GM12878 (cell line): Measurements from ENCODE around the gene NEFH. TPM values are rescaled to one million over a fixed set of nuclear protein-coding genes. Genes with fewer than 3 reads are reported as not detected.

ENCODE experiments used
- ATF7 ChIP-seq: fragments of 450-650 bp; IDR thresholded peaks from 2 replicates; pipeline ENCODE4 v1.6.1; 2016; ENCODE audit warnings: low read depth, mild to moderate bottlenecking
- CBX5 ChIP-seq: sonication (generic); IDR thresholded peaks from 2 replicates; pipeline ENCODE4 v1.6.1; 2016; ENCODE audit warnings: low read depth, moderate library complexity, mild to moderate bottlenecking, inconsistent platforms
- JUNB ChIP-seq: IDR thresholded peaks from 2 replicates; pipeline ENCODE4 v1.6.1; 2016; ENCODE audit warnings: antibody characterized with exemption, mild to moderate bottlenecking
- RAD51 ChIP-seq: fragments of 450-650 bp; IDR thresholded peaks from 2 replicates; pipeline ENCODE4 v1.6.1; 2016; ENCODE audit warnings: moderate library complexity, mild to moderate bottlenecking, inconsistent platforms
- REST ChIP-seq: IDR thresholded peaks from 2 replicates; pipeline ENCODE4 v1.6.1; 2012; ENCODE audit warnings: mild to moderate bottlenecking, low read depth, low read length
- SMARCA5 ChIP-seq: fragments of 450-650 bp; IDR thresholded peaks from 2 replicates; pipeline ENCODE4 v1.6.1; 2017; ENCODE audit warnings: mild to moderate bottlenecking
- SREBF1 ChIP-seq: IDR thresholded peaks from 2 replicates; pipeline ENCODE4 v1.6.1; 2012; ENCODE audit warnings: mild to moderate bottlenecking, low read length
- ZNF207 ChIP-seq: fragments of 450-650 bp; IDR thresholded peaks from 2 replicates; pipeline ENCODE4 v1.6.1; 2014; ENCODE audit warnings: antibody characterized with exemption, mild to moderate bottlenecking, borderline replicate concordance
- ZZZ3 ChIP-seq: IDR thresholded peaks from 2 replicates; pipeline ENCODE4 v1.6.1; 2011; ENCODE audit warnings: low read depth; ENCODE audit not compliant: control insufficient read depth, insufficient read length
- polyA plus RNA-seq, 11 experiments: library from polyadenylated mRNA; depleted of rRNA in 4 of 11; unstranded in 6 of 11; stranded (reverse) in 5 of 11; fragments of >200 nt; fragmentation: Nextera tagmentation in 4 of 11; fragmentation: Illumina TruSeq in 1 of 11; extraction: Ambion mirVana in 4 of 11; extraction: Trizol in 1 of 11; gene quantifications; 1 replicate in 1 of 11; 2 replicates in 10 of 11; pipeline versions ENCODE4 v1.2.1 to v1.2.3, GENCODE V29; 2011 to 2016; ENCODE audit warnings: inconsistent platforms in 2 of 11, missing spikeins in 2 of 11, low read depth in 1 of 11
- total RNA-seq, 4 experiments: library from RNA; depleted of rRNA in 3 of 4; stranded (reverse); fragments of >200 nt in 3 of 4; fragmentation: Illumina TruSeq in 1 of 4; extraction: Trizol in 1 of 4; gene quantifications; 2 replicates each; pipeline versions ENCODE4 v1.2.1 to v1.2.3, GENCODE V29; 2013 to 2021
- TF ChIP-seq, protein P1 (sequence below): IDR thresholded peaks from 2 replicates; pipeline ENCODE4 v1.6.1; 2011; ENCODE audit warnings: low read depth, mild to moderate bottlenecking, low read length, moderate library complexity, borderline replicate concordance; ENCODE audit errors: extremely low read depth

NEFH gene
- total and polyA plus RNA-seq, 10 of the 15 experiments (the other 5 are each of a cell fraction or from before 2014, with no cell fraction given) = 0.02 to 0.25 (median 0.09) TPM

- TF ChIP-seq REST = no peak
- TF ChIP-seq ATF7 = no peak
- TF ChIP-seq SREBF1 = no peak
- no peak for TF ChIP-seq ZNF207
- no peak for TF ChIP-seq JUNB
- no peak for TF ChIP-seq ZZZ3
- TF ChIP-seq SMARCA5 = no peak
- no peak for TF ChIP-seq CBX5
- TF ChIP-seq RAD51 = no peak
- TF ChIP-seq, protein P1, sequence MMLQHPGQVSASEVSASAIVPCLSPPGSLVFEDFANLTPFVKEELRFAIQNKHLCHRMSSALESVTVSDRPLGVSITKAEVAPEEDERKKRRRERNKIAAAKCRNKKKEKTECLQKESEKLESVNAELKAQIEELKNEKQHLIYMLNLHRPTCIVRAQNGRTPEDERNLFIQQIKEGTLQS = no peak
Observed at GRCh38 chr22:29487426-29487986, 7.5 kb downstream of the NEFH start (continued).
